CD4-positive, alpha-beta T cell treated with Interleukin-21 for 1 hour (primary cell): ENCODE measurements around the gene WWTR1.

Experiments used
- DNase-seq: peaks from one replicate; pipeline ENCODE4 v3.0.0-alpha.2; 2020

The WWTR1 gene

DNA sequence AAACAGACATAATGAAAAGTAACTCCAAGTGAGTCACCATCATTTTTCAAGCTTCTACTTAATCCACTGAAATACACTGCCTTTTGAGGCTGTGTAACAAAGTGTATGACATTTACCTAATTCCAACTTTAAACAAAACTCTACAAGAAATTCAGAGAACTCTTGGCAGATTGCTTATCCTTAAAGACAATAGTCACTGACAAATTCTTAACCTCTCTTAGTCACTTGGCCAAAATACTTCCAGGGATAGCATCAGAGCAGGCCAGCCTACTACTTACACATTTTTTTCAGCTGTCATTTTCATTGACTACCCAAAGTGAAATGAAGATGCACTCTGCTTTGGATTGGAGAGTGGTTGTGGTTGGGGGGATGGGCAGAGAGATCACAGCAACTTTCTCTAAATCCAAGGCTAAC is 3.6 kb downstream of the WWTR1 start:
- no peak for DNase-seq

DNA sequence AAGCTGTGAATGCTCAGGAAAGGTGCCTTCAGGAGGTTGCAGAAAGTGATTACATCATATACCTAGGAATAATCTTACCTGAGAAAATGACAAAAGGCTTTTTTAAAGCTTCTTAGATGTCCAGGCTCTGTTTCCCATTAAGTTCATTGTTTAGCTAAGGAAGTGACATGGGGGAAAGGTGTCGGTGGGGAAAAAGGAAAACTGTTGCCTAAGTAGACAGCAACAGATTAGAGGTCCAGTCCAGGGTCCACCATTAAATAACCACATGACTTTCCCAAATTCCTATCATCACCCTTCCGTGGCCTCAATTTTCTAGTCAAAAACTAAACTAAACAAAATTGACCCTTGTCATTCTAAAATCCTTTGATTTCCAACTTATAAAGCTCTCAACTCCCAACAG is 4.3 kb downstream of the WWTR1 start:
- DNase-seq = no peak

DNA sequence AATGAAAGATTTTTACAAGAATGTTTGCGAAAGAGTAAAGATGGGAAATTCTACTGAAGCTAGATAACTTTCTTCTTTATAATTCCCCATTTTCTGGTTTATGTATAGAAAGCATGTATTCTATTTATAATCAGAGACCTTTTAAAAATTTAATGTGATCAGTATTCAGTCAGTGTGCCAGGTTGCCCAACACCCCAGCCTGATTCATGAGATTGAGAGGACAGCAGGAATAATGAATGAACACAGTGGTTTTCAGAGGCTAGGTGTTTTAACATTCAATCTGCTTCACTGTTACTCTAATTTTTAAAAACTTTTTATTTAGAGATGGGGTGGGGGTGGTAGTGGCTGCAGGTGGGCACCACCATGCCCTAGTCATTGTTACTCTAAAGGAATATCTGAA is 4.7 kb downstream of the WWTR1 start:
- no peak for DNase-seq

DNA sequence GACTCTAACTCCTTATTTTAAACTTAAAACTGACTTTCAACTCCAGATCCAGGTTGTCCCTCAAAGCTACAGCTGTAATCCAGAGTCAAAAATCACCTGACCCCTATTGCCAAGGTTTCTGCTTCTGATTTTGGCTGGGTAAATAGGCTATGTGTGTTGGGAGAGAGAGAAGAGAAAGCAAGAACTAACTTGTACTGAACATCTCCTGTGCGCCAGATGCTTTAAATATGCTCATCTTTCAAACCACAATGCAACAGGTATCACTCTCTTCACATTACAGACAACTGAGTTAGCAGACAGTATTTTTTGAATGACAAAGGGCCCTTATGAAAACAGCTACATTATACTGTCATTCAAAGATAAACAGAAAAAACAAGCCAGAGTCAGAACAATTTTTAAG is 7.0 kb downstream of the WWTR1 start:
- no peak for DNase-seq

DNA sequence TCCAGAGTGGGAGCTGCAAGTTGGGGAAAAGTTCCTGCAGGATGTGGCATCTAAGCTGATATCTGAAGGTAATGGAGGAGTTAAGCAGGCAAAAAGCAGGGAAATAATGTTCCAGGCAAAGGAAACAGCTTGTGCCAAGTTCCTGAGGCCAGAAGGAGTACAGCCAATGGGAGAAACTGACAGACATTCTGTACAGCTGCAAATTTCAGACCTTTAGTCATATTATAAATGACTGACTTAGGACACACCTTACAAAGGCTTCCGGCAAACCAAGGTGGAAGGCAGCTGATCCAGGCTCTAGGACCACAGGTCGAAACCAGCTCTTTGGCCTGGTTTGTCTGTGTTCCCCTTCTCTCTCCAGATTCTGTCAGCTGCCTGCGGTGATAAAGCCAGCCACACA is 9.3 kb downstream of the WWTR1 start:
- DNase-seq = no peak

DNA sequence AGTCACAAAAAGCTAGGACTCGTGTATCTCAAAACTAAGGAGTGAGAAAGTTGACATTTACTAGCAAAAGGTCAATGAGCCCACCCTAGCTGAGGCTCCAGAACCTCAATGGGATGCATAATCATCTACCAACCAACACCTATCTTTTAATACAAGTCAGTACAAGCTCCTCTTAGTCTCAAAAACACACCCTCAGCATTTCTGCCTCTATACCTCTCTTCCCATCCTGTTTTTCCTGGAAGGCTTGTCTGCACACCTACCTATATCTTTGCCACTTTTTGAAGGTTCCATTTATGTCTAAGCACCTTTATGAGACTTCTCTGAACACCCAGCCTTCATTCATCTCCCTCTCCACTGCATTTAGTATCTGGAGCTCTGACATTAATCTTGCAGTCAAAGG is 10.0 kb downstream of the WWTR1 start:
- no peak for DNase-seq

DNA sequence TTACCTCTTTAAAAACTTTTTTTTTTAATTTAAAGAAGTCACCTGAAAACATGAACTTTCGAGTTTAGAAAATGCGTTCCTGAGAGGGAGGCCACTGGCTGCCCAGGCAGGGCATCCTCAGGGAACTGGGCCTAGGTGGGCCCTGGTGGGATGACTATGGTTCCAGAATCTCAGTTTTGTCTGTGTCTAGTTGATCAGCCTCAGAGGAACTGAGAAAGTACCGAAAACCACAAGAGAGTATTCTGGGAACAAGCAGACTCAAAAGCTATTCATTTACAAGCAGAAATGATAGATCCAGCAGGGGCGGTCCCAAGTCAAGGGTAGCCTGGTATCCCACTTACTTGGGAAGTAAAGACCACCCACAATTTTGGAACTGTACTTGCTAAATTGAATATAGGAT is 10.5 kb downstream of the WWTR1 start:
- no peak for DNase-seq

DNA sequence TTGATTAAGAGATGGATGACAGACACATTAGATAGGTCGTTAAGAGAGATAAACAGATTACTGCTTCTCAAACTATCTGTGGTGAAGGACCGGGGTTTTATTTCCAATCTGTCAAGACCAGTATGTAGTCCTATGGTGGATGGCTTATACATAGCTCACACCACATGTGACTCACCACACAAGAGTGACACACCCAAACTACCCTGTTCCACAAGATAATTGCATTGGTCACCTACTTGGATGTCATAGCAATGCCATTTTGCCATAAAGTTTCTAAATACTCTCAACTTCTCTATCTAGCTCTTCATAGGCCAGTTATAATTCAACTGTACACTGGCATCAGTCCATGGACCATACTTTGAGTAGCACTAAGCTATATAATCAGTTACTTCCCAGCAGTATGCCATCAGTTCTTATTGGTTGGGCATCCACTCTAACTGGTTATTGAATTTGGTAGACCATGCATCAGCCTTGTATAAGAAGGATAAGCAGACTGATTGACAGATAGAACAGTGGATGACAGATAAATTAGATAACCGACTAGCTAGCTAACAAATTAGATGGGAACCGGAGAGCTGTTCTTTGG is 11.6 kb downstream of the WWTR1 start:
- DNase-seq = no peak

DNA sequence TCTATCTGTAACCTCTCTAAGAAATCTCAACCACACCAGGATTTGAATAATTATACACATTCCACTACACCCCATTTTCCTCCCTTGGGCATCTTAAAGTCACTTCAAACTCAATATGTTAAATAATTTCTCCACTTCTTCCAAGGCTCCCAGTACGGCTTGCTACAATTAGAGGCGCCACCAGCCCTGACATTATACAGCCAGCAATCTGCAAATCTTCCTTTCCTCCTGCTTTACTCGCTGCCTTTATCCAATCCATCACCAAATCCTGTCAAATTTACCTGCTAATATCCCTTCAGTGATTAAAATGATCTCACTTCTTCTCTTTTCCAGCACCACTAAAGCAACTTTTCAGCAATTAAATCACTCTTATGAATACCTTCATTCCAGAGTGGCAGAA is 13.9 kb downstream of the WWTR1 start:
- no peak for DNase-seq

DNA sequence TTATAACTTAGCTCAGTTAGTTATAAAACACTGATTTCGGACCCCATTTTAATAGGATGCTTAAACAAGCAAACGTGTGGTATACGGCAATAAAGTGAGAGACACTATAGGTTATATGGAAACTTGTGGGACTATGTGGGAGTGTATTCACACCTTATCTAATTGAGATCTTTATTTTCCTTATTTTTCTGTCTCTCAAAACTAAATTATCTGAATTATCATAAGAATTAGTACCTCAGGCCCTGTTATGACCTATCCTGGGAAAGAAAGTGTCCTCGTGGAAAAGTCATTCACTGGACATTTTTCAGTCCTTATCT is 14.4 kb downstream of the WWTR1 start:
- DNase-seq = no peak

DNA sequence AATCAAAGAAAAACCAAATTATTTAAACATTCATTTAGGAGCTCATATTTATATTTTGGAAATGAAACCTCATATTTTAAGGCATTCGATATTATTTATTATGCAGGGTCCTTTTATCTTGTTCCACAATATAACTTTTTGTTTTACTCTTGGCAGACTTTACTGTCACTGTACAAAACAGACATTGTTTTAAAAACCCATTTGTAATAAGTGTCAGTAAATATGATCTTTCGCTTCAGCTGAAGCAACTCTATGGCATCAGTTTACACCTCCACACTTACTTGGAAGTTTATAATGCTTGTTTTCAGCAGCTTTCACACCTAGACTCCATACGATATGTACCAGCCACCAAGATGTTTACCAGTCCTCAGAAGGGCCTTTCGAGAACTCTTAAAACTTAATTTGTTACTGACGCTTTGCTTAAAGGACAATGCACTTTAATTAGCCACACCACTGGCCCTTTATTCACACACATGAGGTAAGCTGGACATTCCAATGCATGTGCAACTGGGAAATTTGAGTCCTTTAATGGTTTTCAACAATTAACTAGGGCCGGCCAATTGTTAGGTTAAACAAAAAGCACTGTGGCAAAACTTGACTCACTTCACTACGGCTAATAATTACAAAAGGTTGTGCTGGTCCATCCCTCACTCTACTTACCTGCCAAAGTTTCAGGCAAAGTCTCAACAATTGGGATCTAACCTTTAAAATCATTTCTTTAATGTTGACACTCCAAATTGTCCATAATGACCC is 16.7 kb downstream of the WWTR1 start:
- no peak for DNase-seq

DNA sequence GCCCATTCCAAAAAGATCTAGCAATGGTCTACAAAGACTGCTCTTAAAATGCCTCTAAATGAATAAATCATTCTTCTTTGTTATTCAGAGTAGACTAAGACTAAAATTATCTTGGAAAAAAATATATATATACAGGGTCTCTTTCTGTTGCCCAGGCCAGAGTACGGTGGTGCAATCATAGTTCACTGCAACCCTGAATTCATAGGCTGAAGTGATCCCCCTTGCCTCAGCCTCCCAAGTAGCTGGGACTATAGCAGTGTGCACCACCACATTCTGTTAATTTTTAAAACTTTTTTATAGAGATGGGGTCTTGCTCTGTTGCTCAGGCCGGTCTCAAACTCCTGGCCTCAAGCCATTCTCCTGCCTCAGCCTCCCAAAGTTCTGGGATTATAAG is 18.7 kb downstream of the WWTR1 start:
- DNase-seq = no peak

DNA sequence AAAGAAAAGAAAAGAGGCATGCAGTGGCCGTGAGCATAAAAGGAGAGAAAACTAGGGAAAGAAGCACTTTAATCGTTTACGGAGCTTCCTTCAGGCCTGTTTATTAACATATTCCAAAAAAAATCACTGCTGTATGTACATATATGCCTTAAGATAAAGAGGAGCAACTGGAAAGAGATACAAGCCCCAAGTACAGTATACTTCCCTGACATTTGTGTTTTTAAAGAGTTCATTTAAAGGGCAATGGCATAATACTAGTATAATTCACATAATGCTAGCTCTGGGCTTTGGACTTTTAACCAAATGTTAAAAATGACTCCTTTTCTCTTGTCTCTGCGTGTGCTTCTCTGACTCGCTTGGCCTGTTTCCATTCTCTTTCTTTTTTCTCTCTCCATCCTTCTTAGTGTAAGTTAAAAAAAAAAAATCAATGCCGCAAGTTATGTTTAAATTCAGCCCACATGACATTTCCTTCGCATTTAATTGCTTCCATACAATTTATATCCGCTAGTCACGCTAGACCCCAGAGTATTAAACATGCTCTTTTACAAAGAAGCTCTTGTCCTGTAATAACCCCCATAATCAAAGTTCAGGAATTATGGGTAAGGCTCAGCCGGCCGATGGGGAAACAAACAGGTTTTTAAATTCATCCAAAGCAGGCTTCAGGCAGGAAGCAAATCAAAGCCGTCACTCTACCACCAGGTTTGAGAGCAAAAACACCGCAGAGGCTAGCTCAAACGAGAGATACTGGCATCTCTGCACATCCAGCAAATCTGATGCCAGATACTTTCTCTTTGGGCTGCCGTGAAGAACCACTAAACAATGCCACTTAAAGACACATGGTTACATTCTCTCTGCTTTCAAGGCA is 19.4 kb downstream of the WWTR1 start:
- no peak for DNase-seq

DNA sequence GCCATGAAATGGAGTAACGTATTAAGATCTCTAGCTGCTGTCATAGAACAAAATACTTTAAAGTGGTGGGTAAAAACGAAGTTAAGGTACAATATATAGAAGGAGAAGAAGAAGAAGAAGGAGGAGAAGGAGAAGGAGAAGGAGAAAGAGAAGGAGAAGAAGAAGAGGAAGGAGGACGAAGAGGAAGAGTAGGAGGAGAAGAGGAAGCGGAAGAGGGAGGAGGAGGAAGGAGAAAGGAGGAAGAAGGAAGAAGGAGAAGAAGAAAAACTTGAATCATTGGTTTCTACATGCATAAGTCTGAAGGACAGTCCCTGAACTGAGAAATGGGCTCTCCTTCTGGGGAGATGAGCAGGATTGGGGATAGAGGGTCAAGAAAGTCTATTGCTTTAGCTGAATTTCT is 22.4 kb downstream of the WWTR1 start:
- DNase-seq = no peak

DNA sequence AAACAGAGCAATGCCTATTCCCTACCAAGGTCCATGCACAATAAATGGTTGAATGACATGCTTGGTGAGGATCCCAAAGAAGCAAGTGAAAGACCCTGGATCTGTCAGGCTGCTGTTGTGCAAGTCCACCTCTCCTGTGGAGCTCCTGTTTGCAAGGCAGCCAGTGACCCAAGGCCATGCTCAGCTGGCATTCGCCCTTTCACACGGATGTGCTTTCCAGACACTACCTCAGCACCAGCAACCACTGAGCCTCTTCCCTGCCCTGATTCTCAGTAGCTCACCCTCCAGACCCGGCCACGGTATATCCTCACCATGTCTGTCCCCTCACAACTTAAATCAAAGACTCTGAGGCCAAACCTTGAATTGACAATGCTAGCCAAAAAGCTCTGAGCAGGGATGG is 23.3 kb downstream of the WWTR1 start:
- no peak for DNase-seq

DNA sequence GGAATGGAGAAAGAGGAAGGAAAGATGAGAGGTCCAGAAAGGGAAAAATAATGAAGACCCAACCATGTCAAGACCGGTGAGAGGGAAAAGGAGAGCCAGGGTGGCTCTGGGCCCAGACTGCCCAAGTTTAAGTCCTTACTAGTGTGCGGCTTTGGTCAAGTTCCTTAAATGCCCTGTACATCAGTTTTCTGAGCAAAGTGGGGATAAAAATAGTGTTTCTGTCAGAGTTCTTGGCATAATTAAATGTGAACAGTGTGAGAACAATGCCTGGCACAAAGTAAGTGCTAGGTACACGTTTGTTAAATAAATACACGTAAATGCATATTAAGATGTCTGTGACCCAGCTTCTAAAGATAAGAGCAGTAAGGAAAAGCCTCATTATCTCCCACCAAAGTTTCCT is 23.8 kb downstream of the WWTR1 start:
- DNase-seq = no peak

DNA sequence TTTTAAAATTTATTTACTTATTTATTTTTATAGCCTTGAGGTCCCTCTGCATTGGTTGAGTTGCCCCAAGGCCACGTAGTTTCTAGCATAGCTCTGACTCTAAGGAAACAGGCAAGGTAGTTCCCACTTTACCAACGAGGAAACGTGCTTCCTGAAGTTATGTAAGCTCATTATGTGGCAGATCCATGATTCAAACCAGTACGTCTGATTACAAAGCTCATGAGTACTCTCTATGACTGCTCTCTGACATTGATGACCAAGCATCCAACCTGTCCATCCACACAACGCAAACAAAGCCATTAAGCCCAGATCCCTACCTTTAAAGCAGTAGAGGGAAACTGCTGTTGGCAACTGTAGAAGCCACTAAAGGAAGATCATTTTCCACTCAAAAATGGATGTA is 25.6 kb downstream of the WWTR1 start:
- no peak for DNase-seq

DNA sequence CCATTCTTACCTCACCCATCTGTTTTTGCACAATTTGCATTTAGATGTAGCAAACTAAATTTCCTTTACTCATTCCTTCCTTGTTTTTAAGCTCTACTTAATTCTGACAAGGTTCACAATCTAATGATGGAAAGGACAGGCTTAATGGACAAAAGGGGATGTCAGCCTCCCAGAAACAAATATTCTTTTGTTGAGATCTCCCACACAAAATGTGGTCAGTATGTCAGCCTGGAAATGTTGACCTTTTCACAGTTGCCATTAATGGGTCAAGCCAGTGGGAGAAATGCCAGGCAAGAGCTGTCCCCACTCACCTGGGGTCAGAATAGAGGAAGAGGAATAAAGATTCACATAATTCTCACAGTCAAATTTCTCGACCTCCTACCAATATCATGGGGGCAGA is 27.0 kb downstream of the WWTR1 start:
- DNase-seq = no peak

DNA sequence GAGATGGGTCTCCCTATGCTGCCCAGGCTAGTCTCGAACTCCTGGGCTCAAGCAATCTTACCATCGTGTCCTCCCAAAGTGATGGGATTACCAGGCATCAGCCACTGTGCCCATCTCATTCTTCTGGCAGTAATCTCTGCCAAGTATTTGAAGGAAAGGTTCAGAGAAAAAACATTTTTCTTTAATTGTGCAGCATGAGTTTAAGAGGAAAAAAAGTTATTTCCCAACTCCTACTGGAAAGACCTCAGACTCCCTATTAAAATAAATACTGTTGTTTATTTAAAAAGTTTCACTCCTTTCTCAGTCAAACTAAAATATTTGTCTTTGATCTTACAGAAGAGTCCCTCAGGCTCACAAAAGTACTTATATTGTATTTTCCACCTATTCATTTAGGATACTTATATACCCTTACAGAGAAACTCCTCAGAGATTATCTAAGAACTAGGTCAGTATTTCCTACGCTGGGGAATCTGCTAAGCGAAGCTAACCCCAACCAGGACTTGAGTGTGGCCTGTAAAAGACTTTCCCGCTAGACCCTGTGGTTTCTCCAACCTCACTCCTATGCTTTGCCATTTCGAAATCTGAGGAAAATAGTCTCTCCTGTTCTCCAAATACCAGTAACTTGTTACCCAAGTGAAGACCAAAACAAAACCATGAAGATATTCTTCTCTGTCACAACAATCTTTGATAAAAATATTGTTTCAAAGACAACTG is 28.7 kb downstream of the WWTR1 start:
- no peak for DNase-seq

DNA sequence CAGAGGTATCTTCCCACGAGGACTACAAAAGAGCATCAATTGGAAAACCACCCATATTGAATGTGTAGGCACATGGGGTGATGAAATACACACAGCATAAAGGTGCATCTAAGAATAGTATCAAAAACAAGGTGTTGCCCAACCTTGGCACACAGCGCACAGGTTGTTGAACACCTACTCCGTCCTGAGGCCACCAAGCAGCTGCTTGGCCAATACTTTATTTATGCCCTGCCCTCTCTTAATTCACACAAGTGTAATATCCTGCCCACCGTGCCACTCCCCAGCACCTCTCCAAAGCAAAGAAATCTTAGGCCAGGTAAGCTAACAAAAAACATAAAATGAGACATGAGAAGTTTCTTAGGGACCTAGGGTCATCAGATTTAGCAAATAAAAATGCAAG is 31.2 kb downstream of the WWTR1 start:
- DNase-seq = no peak

DNA sequence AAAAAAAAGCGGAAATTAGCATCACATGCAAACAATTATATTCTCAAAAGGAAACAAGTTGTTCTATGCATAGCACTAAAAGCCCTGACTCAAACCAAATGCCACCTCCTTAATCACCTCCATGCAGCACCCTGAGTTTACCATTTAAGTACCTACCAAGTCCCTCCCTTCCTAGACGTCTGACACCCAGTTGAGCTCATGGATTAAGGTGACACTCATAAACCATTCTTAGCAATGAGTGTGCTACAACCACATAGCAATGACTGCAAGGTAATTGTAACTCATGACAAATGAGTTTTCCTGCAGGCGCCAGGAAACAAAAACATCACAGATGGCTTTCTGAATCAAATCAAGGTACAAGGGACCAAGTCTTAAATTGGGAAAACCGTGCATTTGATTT is 32.0 kb downstream of the WWTR1 start:
- no peak for DNase-seq

DNA sequence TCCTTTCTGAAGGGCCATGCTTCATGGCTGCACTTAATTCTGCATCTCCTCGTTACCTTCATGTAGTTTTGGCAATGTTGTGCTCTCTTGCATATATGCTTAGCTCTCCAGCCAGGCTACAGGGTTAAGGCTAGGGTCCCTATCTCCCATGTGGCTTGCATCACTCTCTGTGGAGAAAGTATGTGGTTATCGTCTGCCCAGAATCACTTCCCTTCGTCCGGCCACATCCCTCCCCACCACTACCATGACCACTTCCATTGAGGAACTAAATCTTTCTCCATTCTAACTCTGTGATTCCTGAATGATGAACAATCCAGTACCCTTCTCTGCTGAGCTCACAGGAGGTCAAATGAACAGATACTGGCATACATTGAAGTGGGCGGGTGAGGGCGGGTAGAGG is 34.0 kb downstream of the WWTR1 start:
- DNase-seq = no peak

DNA sequence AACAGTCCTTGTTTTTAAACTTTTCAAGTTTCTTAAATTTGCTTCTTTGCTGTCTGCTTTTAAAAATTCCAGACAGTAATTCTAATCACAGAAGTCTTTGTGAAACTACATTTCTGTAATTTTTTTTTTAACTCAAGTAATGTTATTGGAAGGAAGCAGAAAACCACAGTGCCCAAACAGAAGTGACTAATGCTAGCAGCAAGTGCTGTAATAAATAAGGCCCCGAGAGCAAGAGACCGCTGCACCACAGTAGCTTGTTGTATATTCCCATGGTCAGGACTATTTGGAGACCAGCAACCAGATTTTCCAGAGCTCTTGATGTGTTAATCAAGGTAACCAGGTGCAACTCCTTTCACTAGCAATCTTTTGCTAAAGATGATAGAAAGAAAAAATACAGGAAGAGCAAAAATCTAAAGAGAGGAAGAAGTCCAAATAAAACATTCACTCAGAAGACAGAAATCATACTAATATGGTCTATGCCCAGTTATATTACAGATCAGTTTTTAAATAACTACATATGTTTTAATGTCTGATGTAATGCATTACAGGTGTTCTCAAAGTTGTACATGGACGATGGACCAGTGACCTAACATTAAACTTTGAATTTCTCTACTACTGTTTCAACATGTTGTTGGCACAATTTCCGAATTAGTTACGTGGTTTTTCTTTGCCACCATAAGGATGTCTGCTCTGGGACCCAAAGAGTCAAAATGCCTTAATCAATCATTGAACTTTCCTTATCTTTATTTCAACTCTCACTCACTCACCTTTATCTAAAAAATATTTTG is 36.4 kb downstream of the WWTR1 start:
- no peak for DNase-seq
